GM12878 (cell line): ENCODE data around the gene CRB3. TPM values are rescaled to one million over a fixed set of nuclear protein-coding genes. Genes with fewer than 3 reads are reported as not detected.

Source experiments
- ATAC-seq: fragments of 200-7000 bp; cut with Tn5 transposase; 3 replicates; pipeline ENCODE4 v1.9.1; 2020; ENCODE audit warnings: mild to moderate bottlenecking, moderate library complexity
- BruUV-seq: library from RNA; stranded (reverse); fragments of 400-500 nt; replicated peaks from 2 replicates; lab custom pipeline; 2021; lab: Mats Ljungman, UMichigan
- CTCF ChIA-PET: fragments of 300-600 bp; sonication (Branson Sonifier 250); formaldehyde crosslinking; extraction: SDS; loops from one replicate; lab custom pipeline; 2021; ENCODE audit warnings: inconsistent platforms; lab: Yijun Ruan, JAX
- POLR2A ChIA-PET: fragments of 350-600 bp; formaldehyde crosslinking; extraction: SDS; loops from one replicate; lab custom pipeline; 2021; ENCODE audit warnings: inconsistent platforms; lab: Charles Lee
- RAD21 ChIA-PET: fragments of 300-600 bp; sonication (Branson Sonifier 250); formaldehyde crosslinking; loops from one replicate; lab custom pipeline; 2023; ENCODE audit warnings: antibody characterized with exemption; ENCODE audit not compliant: unreplicated experiment; lab: Charles Lee
- SMC1A ChIA-PET: fragments of 300-600 bp; sonication (Branson Sonifier 250); formaldehyde crosslinking; loops from one replicate; lab custom pipeline; 2023; ENCODE audit not compliant: unreplicated experiment, uncharacterized antibody; lab: Charles Lee
- DNase-seq: peaks from one replicate; pipeline ENCODE4 v3.0.0-alpha.2; 2011; ENCODE audit warnings: low read depth, low spot score
- FAIRE-seq: peaks from 3 replicates; lab custom pipeline; 2011; peaks lifted over from hg19 to GRCh38; lab: Jason Lieb, UNC
- H2AFZ ChIP-seq: 2 replicates; pipeline ENCODE4 v1.6.0; 2011; ENCODE audit warnings: low read depth, low read length, control low read depth; ENCODE audit not compliant: control insufficient read depth
- H3K27ac ChIP-seq: 2 replicates; pipeline ENCODE4 v1.5.1; 2011; ENCODE audit warnings: control low read depth; ENCODE audit not compliant: control insufficient read depth, insufficient read depth
- H3K27me3 ChIP-seq, 2 experiments: replicated peaks in 1 of 2; 2 replicates each; pipeline versions ENCODE4 v1.6.0 to v1.6.1; 2011; ENCODE audit warnings: low read length in 1 of 2; ENCODE audit not compliant: control insufficient read depth in 2 of 2, insufficient read depth in 2 of 2
- H3K36me3 ChIP-seq, 2 experiments: 2 replicates each; pipeline ENCODE4 v1.5.1; 2011; ENCODE audit warnings: low read length in 1 of 2; ENCODE audit not compliant: control insufficient read depth in 2 of 2, insufficient read depth in 2 of 2
- H3K4me1 ChIP-seq: 2 replicates; pipeline ENCODE4 v1.6.1; 2011; ENCODE audit warnings: mild to moderate bottlenecking, low read length, moderate library complexity, mixed read lengths; ENCODE audit not compliant: control insufficient read depth, insufficient read depth
- H3K4me2 ChIP-seq: 2 replicates; pipeline ENCODE4 v1.6.0; 2011; ENCODE audit warnings: control low read depth; ENCODE audit not compliant: control insufficient read depth, insufficient read depth
- H3K4me3 ChIP-seq: fragments of 200-600 bp; sonication (generic); 2 replicates; pipeline ENCODE4 v1.5.1; 2016
- H3K79me2 ChIP-seq: 2 replicates; pipeline ENCODE4 v1.6.0; 2011; ENCODE audit warnings: low read length; ENCODE audit not compliant: control insufficient read depth, insufficient read depth
- H3K9ac ChIP-seq: 2 replicates; pipeline ENCODE4 v1.8.0; 2011; ENCODE audit warnings: low read length, control low read depth, mixed read lengths; ENCODE audit not compliant: control insufficient read depth, insufficient read depth
- H3K9me3 ChIP-seq: replicated peaks from 3 replicates; pipeline ENCODE4 v1.5.1; 2011; ENCODE audit warnings: mild to moderate bottlenecking, low read length; ENCODE audit not compliant: control insufficient read depth, insufficient read depth
- H4K20me1 ChIP-seq: 2 replicates; pipeline ENCODE4 v1.6.0; 2011; ENCODE audit not compliant: control insufficient read depth, insufficient read depth
- BCL3 ChIP-seq: IDR thresholded peaks from 2 replicates; pipeline ENCODE4 v1.6.1; 2011; ENCODE audit warnings: borderline replicate concordance, low read depth, mild to moderate bottlenecking, moderate library complexity, low read length; ENCODE audit not compliant: insufficient read depth, poor library complexity, severe bottlenecking
- CBX3 ChIP-seq: fragments of 200-600 bp; sonication (generic); IDR thresholded peaks from 2 replicates; pipeline ENCODE4 v1.6.1; 2016; ENCODE audit warnings: low read depth, borderline replicate concordance
- EED ChIP-seq: sonication (generic); IDR thresholded peaks from 2 replicates; pipeline ENCODE4 v1.6.1; 2016; ENCODE audit warnings: antibody characterized with exemption, low read depth
- FOXM1 ChIP-seq: IDR thresholded peaks from 2 replicates; pipeline ENCODE4 v1.6.1; 2012; ENCODE audit warnings: low read depth, mild to moderate bottlenecking, inconsistent platforms, low read length, moderate library complexity
- JUNB ChIP-seq: IDR thresholded peaks from 2 replicates; pipeline ENCODE4 v1.6.1; 2016; ENCODE audit warnings: antibody characterized with exemption, mild to moderate bottlenecking
- JUND ChIP-seq: IDR thresholded peaks from 2 replicates; pipeline ENCODE4 v1.6.1; 2012; ENCODE audit warnings: low read depth, mild to moderate bottlenecking, low read length, improper control_type of control experiment, moderate library complexity
- MTA2 ChIP-seq: fragments of 450-650 bp; IDR thresholded peaks from 2 replicates; pipeline ENCODE4 v1.6.1; 2016; ENCODE audit warnings: low read depth, mild to moderate bottlenecking, moderate library complexity
- NFYB ChIP-seq: IDR thresholded peaks from 2 replicates; pipeline ENCODE4 v1.6.1; 2011; ENCODE audit warnings: low read depth, mild to moderate bottlenecking, low read length, improper control_type of control experiment, moderate library complexity; ENCODE audit not compliant: insufficient read depth
- NR2C2 ChIP-seq: IDR thresholded peaks from 2 replicates; pipeline ENCODE4 v1.6.1; 2011; ENCODE audit warnings: borderline replicate concordance, low read depth; ENCODE audit not compliant: control insufficient read depth, insufficient read length
- PAX5 ChIP-seq: IDR thresholded peaks from 2 replicates; pipeline ENCODE4 v1.6.1; 2011; ENCODE audit warnings: low read depth, low read length, borderline replicate concordance
- SIN3A ChIP-seq: IDR thresholded peaks from 2 replicates; pipeline ENCODE4 v1.6.1; 2012; ENCODE audit warnings: low read depth, low read length, improper control_type of control experiment
- SMAD1 ChIP-seq: fragments of 450-650 bp; IDR thresholded peaks from 2 replicates; pipeline ENCODE4 v1.6.1; 2018; ENCODE audit warnings: mild to moderate bottlenecking, low read depth; ENCODE audit not compliant: partially characterized antibody
- SMC3 ChIP-seq: IDR thresholded peaks from 2 replicates; pipeline ENCODE4 v1.6.1; 2011; ENCODE audit warnings: low read length, improper control_type of control experiment, borderline replicate concordance
- SUZ12 ChIP-seq: fragments of 200-600 bp; sonication (generic); IDR thresholded peaks from one replicate; pipeline ENCODE4 v1.6.1; 2018; ENCODE audit warnings: antibody characterized with exemption, mild to moderate bottlenecking; ENCODE audit not compliant: unreplicated experiment
- TCF3 ChIP-seq: IDR thresholded peaks from 2 replicates; pipeline ENCODE4 v1.6.1; 2012; ENCODE audit warnings: low read depth, mild to moderate bottlenecking, low read length, borderline replicate concordance; ENCODE audit not compliant: insufficient read depth
- USF2 ChIP-seq: IDR thresholded peaks from 2 replicates; pipeline ENCODE4 v1.6.1; 2011; ENCODE audit warnings: low read depth, low read length, improper control_type of control experiment, borderline replicate concordance
- YBX1 ChIP-seq: fragments of 450-650 bp; IDR thresholded peaks from 2 replicates; pipeline ENCODE4 v1.6.1; 2016; ENCODE audit warnings: antibody characterized with exemption
- ZSCAN29 ChIP-seq: fragments of 450-650 bp; IDR thresholded peaks from 2 replicates; pipeline ENCODE4 v1.6.1; 2017; ENCODE audit warnings: mild to moderate bottlenecking, moderate library complexity
- WGBS: methylation state at CpG from one replicate; pipeline ENCODE4 v1.1.6; 2016; ENCODE audit warnings: low lambda C conversion rate; ENCODE audit not compliant: insufficient replicate concordance, insufficient coverage; ENCODE audit errors: missing lambda C conversion rate; 5-methylcytosine and 5-hydroxymethylcytosine counted together
- in situ Hi-C: fragments of 300-500 bp; cut with MboI; formaldehyde crosslinking; loops from 9 replicates; pipeline ENCODE4 v1.14.3; 2018; ENCODE audit warnings: mixed read lengths
- intact Hi-C: fragments of 100-400 bp; cut with micrococcal nuclease; formaldehyde crosslinking; loops from one replicate; pipeline ENCODE4 v1.14.2; 2022; ENCODE audit not compliant: unreplicated experiment
- polyA plus RNA-seq, 11 experiments: library from polyadenylated mRNA; depleted of rRNA in 4 of 11; unstranded in 6 of 11; stranded (reverse) in 5 of 11; fragments of >200 nt; fragmentation: Nextera tagmentation in 4 of 11; fragmentation: Illumina TruSeq in 1 of 11; extraction: Ambion mirVana in 4 of 11; extraction: Trizol in 1 of 11; gene quantifications; 1 replicate in 1 of 11; 2 replicates in 10 of 11; pipeline versions ENCODE4 v1.2.1 to v1.2.3, GENCODE V29; 2011 to 2016; ENCODE audit warnings: inconsistent platforms in 2 of 11, missing spikeins in 2 of 11, low read depth in 1 of 11
- total RNA-seq, 4 experiments: library from RNA; depleted of rRNA in 3 of 4; stranded (reverse); fragments of >200 nt in 3 of 4; fragmentation: Illumina TruSeq in 1 of 4; extraction: Trizol in 1 of 4; gene quantifications; 2 replicates each; pipeline versions ENCODE4 v1.2.1 to v1.2.3, GENCODE V29; 2013 to 2021

CRB3 gene
- total and polyA plus RNA-seq, 10 of the 15 experiments (the other 5 are each of a cell fraction or from before 2014, with no cell fraction given), result 0.11 to 1.9 (median 0.98) TPM; not detected in 1

- ChIA-PET SMC1A (interaction anchor here (1.3 to 1.6 kb wide), 2 partner anchors 9 to 81 kb away, joined by 3 to 5 read pairs; partner anchors contain the start of gene DENND1C), CTCF (interaction anchor here (1.4 kb wide), 1 partner anchor 9 kb away, joined by 3 read pairs; the partner anchor contains the start of gene DENND1C), RAD21 (no interaction called here), POLR2A (interaction anchor here (1.7 kb wide), 1 partner anchor 9 kb away, joined by 7 read pairs; the partner anchor contains the start of gene DENND1C)
- Histone ChIP-seq H3K4me2 (no peak overlapping the region), H3K9ac (no peak overlapping the region), H3K9me3 (no peaks in the 10 kb centered on the region; the same call in 2 of the 3 replicates), H3K4me3 (no peak overlapping the region), H3K27me3 (no peaks in the 10 kb centered on the region), H4K20me1 (no peaks in the 10 kb centered on the region), H3K36me3 (peaks cover 8 to 17% of the 10 kb centered on the region in 2 experiments; a peak in 3 of 4 replicates), H3K4me1 (no peaks in the 10 kb centered on the region), H3K79me2 (no peaks in the 10 kb centered on the region), H3K27ac (no peak overlapping the region), H2AFZ (no peak overlapping the region)
- ATAC-seq, result no peak
- no peak for DNase-seq
- intact Hi-C loops, result no loop called here
- TF ChIP-seq EED (no peak), NR2C2 (no peak), SUZ12 (no peak), SIN3A (no peak), NFYB (no peak), ZSCAN29 (no peak), USF2 (no peak), MTA2 (no peak), FOXM1 (no peak), CBX3 (no peak), JUNB (no peak), SMAD1 (no peak), PAX5 (no peak), TCF3 (no peak), YBX1 (no peak), JUND (no peak), SMC3 (no peak), BCL3 (no peak)
- FAIRE-seq, result no peak
- in situ Hi-C loops, result no loop called here
- 97% methylated on average over 4 of the region's 4 CpGs for WGBS
- no TSS peak for BruUV-seq
Observed at GRCh38 chr19:6472713-6473112, 8.6 kb downstream of the CRB3 start.
